Suppressor macrophage (primary cell): ENCODE data around the gene C2orf68.
"Not testable (repeated sequence)": the region's sequence is repeated elsewhere in the genome, so short reads cannot be mapped to it uniquely, and the experiment has no call there.

Experiments used
- DNase-seq, 4 experiments: peaks; one replicate each; pipeline ENCODE4 v3.0.0-alpha.2; 2020 to 2022

Gene C2orf68

DNA sequence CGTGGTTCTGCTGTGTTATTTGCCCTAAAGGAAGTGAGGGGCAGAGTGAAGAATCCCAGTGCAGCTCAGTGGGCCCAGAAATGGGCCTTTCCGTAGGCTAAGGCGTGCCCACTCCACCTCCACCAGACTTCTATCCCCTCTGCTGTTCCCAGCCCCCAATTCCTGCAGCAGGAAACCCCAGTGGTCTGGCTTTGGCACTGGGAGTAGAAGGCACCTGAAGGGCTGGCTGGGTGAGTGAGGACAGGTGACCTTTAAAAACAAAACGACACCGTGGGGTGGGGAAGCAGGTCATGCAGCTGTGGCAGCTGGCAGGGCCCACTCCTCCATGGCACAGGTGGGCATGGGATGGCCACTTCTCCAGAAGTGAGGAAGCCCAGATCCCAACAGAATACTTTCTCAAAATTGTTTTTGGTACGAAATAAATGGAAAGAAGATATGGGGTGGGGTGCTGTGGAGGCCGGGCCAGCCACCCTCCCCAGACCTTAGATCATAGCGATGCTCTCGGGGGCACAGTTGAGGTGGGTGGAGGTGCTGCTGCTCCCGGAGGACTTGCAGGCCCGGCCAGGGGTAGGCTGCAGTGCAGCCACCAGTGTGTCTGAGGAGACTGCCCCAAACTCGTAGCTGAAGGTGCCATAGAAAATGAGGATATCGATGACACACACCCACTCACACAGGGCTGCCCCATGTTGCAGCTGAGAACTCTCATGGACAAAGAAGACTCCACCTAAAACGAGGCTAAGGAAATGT lies 13.1 kb downstream of the C2orf68 start:
- no peak for DNase-seq

DNA sequence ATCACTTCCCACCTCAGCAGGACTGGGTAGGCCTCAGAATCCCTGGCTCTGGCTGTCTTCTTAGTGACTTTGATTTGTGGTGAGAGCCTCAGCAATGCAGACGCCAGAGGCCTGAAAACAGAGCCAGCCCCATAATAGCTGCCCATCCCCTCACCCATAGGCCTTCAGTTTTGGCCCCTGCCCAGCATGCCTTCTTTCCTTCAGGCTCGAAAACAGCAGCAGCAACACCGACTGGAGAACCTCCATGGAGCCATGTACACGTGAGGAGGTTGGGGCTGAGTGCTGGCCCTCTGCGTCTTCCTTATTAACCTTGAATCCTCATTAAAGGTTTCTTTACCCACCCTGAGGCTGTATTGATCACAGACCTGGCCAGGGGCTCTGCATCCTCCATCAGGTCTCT lies 14.6 kb downstream of the C2orf68 start:
- no peak for DNase-seq

GRCh38 chr2:85596486-85597143 lies 15.3 kb downstream of the C2orf68 start:
- DNase-seq = no peak

- peak in 2 of 4 experiments; percentile 29 to 44 for DNase-seq
Measured at GRCh38 chr2:85596026-85596333, 15.9 kb downstream of the C2orf68 start.

GRCh38 chr2:85595301-85596025 lies 16.4 kb downstream of the C2orf68 start, which contains the start of gene RNF181:
TSS of gene RNF181 (plus strand) at chr2:85595745. CDS start at chr2:85595764, 19 bp downstream.
- DNase-seq = peak; percentile 96 to 99 (median 98)

DNA sequence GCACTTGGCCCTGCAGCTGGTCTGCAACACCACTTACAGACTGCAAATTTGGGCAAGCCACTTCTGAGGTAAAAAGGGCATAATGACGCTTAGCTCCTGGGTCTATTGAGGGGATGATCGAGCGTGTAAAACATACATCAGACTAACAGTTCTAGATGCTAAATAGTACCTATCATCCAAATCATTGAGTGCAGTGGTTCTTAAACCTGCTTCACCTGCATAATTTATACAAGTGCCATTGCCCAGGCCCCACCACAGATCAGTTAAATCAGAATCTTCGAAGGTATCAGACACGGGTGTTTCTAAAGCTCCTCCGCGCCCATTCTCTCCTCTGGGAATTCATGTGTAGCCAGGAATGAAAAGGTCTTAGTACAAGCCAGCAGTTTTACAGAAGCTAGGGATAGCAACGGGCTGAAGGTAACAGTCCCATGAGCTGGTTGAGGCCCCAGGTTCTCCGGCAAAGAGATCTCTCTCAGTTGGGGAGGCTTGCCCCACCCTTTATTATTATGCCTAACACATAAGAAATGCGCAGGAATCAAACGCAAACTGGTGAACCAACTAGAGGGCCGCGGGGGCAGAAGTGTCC lies 17.1 kb downstream of the C2orf68 start:
- no peak for DNase-seq

- no peak for DNase-seq
Measured at GRCh38 chr2:85593023-85593422, 18.8 kb downstream of the C2orf68 start.

DNA sequence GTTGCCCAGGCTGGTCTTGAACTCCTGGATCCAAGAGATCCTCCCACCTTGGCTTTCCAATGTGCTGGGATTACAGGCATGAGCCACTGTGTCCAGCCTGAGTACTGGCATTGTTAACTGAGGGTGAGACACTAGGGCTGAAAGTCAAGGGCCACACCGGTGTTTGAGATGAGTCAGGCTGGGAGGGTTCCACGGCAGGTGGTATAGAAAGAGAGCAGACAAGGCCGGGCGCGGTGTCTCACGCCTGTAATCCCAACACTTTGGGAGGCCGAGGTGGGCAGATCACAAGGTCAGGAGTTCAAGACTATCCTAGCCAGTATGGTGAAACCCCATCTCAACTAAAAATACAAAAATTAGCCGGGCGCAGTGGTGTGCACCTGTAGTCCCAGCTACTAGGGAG lies 19.6 kb downstream of the C2orf68 start:
- DNase-seq = not testable (repeated sequence)

- DNase-seq = no peak
Measured at GRCh38 chr2:85591563-85591962, 20.3 kb downstream of the C2orf68 start.

DNA sequence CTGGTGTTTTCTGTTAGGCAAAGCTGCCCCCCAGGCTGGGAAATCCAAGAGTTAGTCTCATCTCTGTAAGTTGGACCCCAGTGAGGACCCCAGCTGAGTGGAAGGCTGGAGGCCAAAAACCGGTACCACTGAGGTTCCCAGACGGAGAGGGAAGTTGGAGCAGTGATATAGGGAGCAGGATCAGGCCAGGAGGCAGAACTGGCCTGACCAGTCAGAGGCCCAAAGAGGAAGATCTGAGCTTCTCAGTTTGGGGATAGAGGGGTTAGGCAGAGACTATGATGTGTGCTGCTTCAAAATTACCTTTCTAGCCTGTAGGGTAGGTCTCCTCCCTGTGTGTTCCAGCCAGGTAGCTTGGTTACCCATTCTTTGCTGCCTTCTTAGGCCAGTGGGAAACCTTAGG lies 20.9 kb downstream of the C2orf68 start:
- peak in 3 of 4 experiments; percentile 52 to 65 (median 62) for DNase-seq

DNA sequence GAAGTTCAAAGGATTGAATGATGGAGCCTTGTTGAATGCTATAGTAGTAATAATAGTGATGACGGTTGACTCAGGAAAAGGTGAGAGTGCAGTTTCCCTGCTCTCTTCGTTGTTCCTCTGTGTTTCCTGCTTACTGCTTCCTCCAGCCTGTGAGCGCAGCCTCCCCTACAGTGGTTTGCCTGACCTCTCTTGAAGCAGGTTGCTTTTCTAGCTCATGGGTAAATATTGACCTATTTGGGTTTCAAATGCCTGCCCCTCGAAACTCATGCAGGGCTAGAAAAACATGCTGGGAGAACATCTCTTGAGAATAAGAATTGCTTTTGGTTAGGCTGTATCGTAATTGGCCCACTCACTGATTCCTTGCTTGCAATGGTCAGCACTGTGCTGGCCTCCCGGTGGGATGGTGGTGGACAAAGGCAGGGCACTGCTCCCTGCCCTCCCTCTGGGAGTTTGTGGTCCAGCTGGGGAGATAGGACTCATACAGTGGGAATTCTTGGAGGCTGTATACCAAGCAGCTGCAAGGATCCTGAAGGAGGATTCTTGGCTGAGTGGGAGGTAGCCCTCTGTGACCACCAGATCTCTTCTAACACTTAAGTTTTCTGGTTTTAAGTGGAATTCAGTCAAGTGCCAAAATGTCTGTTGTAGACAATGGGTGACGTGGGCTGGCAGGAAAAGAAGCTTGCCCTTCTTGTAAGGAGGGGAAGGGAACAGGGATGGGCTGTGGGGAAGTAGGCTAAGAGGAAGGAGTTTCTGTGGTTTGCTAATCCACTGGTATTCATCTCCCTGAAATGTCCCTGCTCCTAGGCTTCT lies 21.7 kb downstream of the C2orf68 start:
- peak; percentile 68 to 86 (median 83) for DNase-seq

DNA sequence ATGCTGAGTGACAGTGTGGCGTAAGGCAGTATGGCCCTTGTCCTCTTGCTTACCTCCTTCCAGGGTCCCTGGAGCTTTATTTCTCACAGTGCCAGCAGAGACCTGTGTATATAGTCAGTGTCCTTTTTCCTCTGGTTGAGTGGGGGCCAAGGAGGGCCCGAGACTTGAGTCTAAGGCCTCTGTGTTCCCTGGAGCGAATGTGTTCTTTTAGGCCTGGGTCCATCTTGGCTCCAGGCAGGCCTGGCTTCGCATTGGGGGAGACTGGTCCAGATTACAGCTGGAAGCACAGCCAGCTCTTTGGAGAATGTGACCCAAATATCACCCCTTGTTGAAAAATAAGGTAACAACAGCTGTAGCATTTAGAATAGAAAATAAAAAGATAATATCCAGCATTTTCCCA lies 22.7 kb downstream of the C2orf68 start:
- DNase-seq = no peak

- DNase-seq = no peak
Measured at GRCh38 chr2:85588645-85589044, 23.2 kb downstream of the C2orf68 start.

DNA sequence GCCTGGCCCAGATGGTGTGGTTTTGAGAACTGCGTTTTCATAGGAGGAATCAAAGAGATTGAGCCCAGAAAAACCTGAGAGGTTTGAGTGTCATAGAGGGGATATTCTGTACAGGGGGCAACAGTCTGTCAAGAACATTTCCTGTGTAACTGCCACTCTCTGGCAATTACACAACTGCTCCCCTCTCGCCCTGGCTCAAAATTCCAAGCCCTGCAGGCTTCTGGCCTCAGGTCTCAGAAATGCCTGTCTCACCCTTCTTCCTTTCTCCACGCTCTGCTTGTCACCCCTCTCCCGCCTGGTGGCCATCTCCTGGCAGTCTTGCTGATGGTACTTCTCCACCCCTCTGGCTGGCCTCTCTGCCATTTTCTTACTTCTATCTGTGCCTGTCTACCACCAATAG lies 23.6 kb downstream of the C2orf68 start:
- DNase-seq = peak in 2 of 4 experiments; percentile 26 to 39

- peak in 1 of 4 experiments; percentile 16 for DNase-seq
Measured at GRCh38 chr2:85585781-85586105, 26.1 kb downstream of the C2orf68 start.

DNA sequence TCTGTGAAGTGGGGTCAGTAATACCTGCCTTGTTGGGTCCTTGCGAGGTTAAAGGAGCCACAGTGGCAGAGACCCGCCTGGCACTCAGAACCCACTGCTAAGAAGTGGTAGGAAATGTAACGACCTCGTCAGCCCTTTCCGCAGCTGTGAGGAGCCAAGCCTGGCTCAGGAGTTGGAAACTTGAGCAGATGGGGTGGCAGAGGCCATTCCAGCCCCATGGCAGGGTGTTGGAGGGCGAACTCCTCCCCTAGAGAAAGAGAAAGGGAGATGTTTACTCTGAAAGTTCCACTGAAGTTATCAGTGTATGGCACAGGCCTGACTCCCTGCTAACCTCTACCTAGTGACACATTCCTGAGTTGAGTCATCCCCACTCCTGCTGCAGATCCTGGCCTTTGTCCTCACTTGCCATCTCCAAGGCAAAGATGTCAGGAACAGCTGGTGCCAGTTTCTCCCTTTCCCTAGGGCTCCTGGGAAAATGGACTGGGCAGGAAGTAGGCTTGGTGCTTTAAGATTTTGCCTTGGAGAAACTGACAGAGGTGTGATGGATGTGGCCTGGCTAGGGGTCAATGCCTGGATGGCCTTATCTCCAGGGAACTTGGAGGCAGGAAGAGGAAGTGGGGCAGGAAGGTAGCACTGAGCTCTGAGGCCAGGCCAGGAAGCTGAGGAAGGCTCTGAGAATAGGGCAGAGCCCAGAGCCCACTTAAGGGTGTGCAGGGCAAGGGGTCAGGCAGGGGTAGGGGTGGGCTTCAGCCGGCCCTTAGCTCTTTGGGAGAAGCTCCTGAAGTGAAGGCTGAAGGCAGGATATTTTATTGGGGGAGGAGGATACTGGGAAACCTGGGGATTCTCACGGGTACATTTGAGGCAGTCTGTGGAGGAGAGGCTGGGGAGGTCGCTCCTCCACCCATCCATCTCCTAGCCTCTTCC lies 26.7 kb downstream of the C2orf68 start:
- DNase-seq = peak in 3 of 4 experiments; percentile 40 to 51 (median 44)

DNA sequence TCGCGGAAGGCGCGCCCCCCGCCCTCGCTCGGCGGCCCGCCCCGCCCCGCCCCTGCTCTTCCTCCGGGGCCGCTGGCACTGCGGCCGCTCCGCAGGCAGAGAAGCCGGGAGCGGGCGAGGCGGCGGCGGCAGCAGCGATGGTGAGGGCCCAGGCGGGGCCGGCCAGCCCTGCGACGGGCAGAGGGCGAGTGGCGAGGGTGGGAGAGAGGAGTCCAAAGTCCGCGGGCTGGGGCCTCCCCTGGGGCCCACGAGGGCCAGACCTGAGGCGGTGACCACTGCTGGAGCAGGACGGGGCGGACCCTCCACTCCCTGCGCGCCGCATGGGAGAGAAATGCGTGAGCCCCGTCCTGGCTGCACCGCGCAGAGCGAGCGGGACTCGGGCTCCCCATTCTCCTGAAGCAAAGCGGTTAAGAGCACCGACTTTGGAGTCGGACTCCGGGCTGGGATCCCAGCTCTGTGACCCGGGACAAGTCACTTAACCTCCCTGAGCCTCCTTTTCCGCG lies 27.5 kb downstream of the C2orf68 start, which contains the start of gene VAMP5:
Gene VAMP5, plus strand, starts transcription at position 78 of the 503 bp plus-strand sequence. Its CDS starts 60 bp downstream, at position 138.
- DNase-seq = peak in 2 of 4 experiments; percentile 46 to 55

GRCh38 chr2:85583667-85584353 lies 28.1 kb downstream of the C2orf68 start:
- peak in 2 of 4 experiments; percentile 19 to 26 for DNase-seq

- peak in 2 of 4 experiments; percentile 48 to 54 for DNase-seq
Measured at GRCh38 chr2:85582492-85582891, 29.4 kb downstream of the C2orf68 start.

DNA sequence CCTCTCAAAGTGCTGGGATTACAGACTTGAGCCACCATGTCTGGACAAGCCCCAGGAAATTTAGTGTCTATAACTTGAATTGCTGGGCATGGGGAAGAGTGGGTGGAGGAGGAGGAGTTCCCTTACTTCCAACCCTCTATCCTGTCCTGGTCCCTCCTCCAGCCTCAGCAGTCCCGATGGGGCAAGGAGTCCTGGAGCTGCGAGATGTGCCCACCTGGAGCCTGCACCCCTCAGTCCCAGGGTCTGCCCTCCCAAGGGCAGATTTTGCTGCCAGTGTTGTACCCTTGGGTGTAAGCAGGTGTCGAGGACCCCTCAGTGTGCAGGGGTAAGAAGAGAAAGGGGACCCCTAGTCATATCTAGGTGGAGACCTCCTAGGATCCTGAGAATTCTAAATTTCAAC lies 31.7 kb downstream of the C2orf68 start:
- peak in 1 of 4 experiments; percentile 23 for DNase-seq
